ENCODE measurements around the gene ADCY2. TPM values are rescaled to one million over a fixed set of nuclear protein-coding genes. Genes with fewer than 3 reads are reported as not detected.

ADCY2 gene
- total and polyA plus RNA-seq, 9 of the 15 experiments (the other 6 are each of a cell fraction or from before 2014, with no cell fraction given) = 0.01 to 0.15 (median 0.03) TPM; not detected in 5

- TF ChIP-seq E2F8 (IDR thresholded peaks at IDR 0.05; ENCODE audit: low read depth, partially characterized antibody) (no peak), NONO (IDR thresholded peaks at IDR 0.05; ENCODE audit: low read depth in 2 of 2, low read length in 1 of 2) (peak in 1 of 2 experiments; percentile 76; a peak in 2 of 4 replicates), ATF6 (CRISPR knock-in tag; IDR thresholded peaks at IDR 0.05) (peak; percentile 62; the same call in 1 of the 2 replicates), HMBOX1 (IDR thresholded peaks at IDR 0.05) (no peak), CREBBP (IDR thresholded peaks at IDR 0.05; ENCODE audit: low read depth, low read length) (no peak), FOXO4 (CRISPR knock-in tag; IDR thresholded peaks at IDR 0.05) (no peak), ZBTB11 (CRISPR knock-in tag; IDR thresholded peaks at IDR 0.05) (0 out of 6 replicates have a peak, but pooled peaks of 1 of the 3 experiments have one; percentile 47), ZBTB1 (CRISPR knock-in tag; IDR thresholded peaks at IDR 0.05; ENCODE audit: borderline replicate concordance, low read depth) (0 out of 2 replicates have a peak, but pooled peaks have one; percentile 57), E2F6 (IDR thresholded peaks at IDR 0.05; ENCODE audit: borderline replicate concordance in 1 of 2, extremely low read depth in 1 of 2, insufficient read depth in 1 of 2, insufficient read length in 1 of 2, low read depth in 1 of 2, low read length in 1 of 2, poor library complexity in 1 of 2, severe bottlenecking in 1 of 2) (peak; percentile 76 to 82), ZNF143 (CRISPR knock-in tag; IDR thresholded peaks at IDR 0.05) (no peak)
These were observed 473.0 kb downstream of the ADCY2 start, which contains the start of the genes FASTKD3 and MTRR (continued) for GRCh38 chr5:7868773-7869473.

Data from K562 (cell line).